DOHH2 (cell line): ENCODE measurements around the gene ATXN3L.
A peak's percentile ranks its signal among the peaks of the same experiment; 100 is the strongest.

ENCODE experiments used
- H3F3A ChIP-seq: fragments of 200-600 bp; sonication (generic), shearing (Covaris generic); 2 replicates; pipeline ENCODE4 v1.6.0; 2016; ENCODE audit warnings: antibody characterized with exemption, mild to moderate bottlenecking; ENCODE audit not compliant: control insufficient read depth, insufficient read depth
- H3K27ac ChIP-seq: fragments of 200-600 bp; sonication (generic); 2 replicates; pipeline ENCODE4 v1.5.1; 2014; ENCODE audit warnings: low read depth, mild to moderate bottlenecking, low read length, moderate library complexity
- H3K27me3 ChIP-seq: fragments of 200-600 bp; sonication (generic); 2 replicates; pipeline ENCODE4 v1.6.1; 2014; ENCODE audit warnings: mild to moderate bottlenecking, low read length, mixed read lengths; ENCODE audit not compliant: control insufficient read depth
- H3K36me3 ChIP-seq: fragments of 200-600 bp; sonication (generic); 2 replicates; pipeline ENCODE4 v1.6.1; 2014; ENCODE audit warnings: mild to moderate bottlenecking, low read length, moderate library complexity, mixed read lengths; ENCODE audit not compliant: control insufficient read depth
- H3K4me1 ChIP-seq: fragments of 200-600 bp; sonication (generic); 2 replicates; pipeline ENCODE4 v1.6.1; 2014; ENCODE audit warnings: mild to moderate bottlenecking, low read length, mixed read lengths; ENCODE audit not compliant: control insufficient read depth
- H3K4me2 ChIP-seq: fragments of 200-600 bp; sonication (generic); 2 replicates; pipeline ENCODE4 v1.6.0; 2014; ENCODE audit warnings: mild to moderate bottlenecking, low read length, moderate library complexity
- H3K4me3 ChIP-seq: fragments of 200-600 bp; sonication (generic); 2 replicates; pipeline ENCODE4 v1.5.1; 2014; ENCODE audit warnings: mild to moderate bottlenecking, low read length, mixed read lengths
- H3K79me2 ChIP-seq: fragments of 200-600 bp; sonication (generic); 2 replicates; pipeline ENCODE4 v1.6.1; 2014; ENCODE audit warnings: mild to moderate bottlenecking, low read length, mixed read lengths; ENCODE audit not compliant: control insufficient read depth
- H3K9me2 ChIP-seq: fragments of 200-600 bp; sonication (generic); replicated peaks from 2 replicates; pipeline ENCODE4 v1.6.1; 2014; ENCODE audit warnings: mild to moderate bottlenecking, low read length, mixed read lengths; ENCODE audit not compliant: control insufficient read depth
- H3K9me3 ChIP-seq: fragments of 200-600 bp; sonication (generic); 2 replicates; pipeline ENCODE4 v1.6.1; 2014; ENCODE audit warnings: antibody characterized with exemption, low read length, mixed read lengths; ENCODE audit not compliant: control insufficient read depth, insufficient read depth
- H4K20me1 ChIP-seq: fragments of 200-600 bp; sonication (generic); 2 replicates; pipeline ENCODE4 v1.6.0; 2014; ENCODE audit warnings: low read depth, mild to moderate bottlenecking, antibody characterized with exemption, low read length, moderate library complexity; ENCODE audit not compliant: control insufficient read depth, insufficient read depth
- EZH2phosphoT487 ChIP-seq: fragments of 200-600 bp; sonication (generic); IDR thresholded peaks from 2 replicates; pipeline ENCODE4 v1.6.1; 2017; ENCODE audit warnings: borderline replicate concordance, mild to moderate bottlenecking, antibody characterized with exemption, low read length, moderate library complexity, mixed read lengths
- TF ChIP-seq, protein P1 (sequence below): fragments of 200-600 bp; sonication (generic); IDR thresholded peaks from one replicate; pipeline ENCODE4 v1.5.1; 2014; ENCODE audit warnings: antibody characterized with exemption, mild to moderate bottlenecking, low read depth, low read length; ENCODE audit not compliant: poor library complexity, severe bottlenecking

ATXN3L gene

DNA sequence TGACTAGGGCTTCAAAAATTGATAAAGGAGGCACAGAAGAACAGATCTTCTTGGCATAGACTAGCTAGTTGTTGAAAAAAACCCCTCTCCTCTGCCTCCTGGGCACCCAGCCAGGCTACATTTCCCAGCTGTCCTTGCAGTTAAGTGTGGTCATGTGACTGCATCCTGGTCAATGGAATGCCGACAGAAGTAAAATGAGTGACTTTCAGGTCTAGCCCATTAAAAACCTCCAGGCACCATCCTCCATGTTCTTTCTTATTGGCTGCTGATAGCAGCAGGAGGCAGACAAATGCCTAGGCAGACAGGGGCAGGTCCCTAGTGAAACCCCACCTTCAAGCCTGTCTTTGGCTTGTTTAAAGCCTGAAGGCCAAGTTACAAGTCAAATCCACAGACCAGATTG, 35.3 kb downstream of the ATXN3L start:
- Histone ChIP-seq H3K4me3 (no peak overlapping the region), H3K9me2 (no peaks in the 10 kb centered on the region), H4K20me1 (no peaks in the 10 kb centered on the region), H3K9me3 (peaks cover 9% of the 10 kb centered on the region), H3K4me1 (peaks cover 12% of the 10 kb centered on the region), H3K27ac (no peak overlapping the region), H3K36me3 (no peaks in the 10 kb centered on the region), H3F3A (no peaks in the 10 kb centered on the region), H3K4me2 (no peak overlapping the region), H3K79me2 (no peaks in the 10 kb centered on the region), H3K27me3 (no peaks in the 10 kb centered on the region)
- TF ChIP-seq, protein P1, sequence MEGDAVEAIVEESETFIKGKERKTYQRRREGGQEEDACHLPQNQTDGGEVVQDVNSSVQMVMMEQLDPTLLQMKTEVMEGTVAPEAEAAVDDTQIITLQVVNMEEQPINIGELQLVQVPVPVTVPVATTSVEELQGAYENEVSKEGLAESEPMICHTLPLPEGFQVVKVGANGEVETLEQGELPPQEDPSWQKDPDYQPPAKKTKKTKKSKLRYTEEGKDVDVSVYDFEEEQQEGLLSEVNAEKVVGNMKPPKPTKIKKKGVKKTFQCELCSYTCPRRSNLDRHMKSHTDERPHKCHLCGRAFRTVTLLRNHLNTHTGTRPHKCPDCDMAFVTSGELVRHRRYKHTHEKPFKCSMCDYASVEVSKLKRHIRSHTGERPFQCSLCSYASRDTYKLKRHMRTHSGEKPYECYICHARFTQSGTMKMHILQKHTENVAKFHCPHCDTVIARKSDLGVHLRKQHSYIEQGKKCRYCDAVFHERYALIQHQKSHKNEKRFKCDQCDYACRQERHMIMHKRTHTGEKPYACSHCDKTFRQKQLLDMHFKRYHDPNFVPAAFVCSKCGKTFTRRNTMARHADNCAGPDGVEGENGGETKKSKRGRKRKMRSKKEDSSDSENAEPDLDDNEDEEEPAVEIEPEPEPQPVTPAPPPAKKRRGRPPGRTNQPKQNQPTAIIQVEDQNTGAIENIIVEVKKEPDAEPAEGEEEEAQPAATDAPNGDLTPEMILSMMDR, result no peak

DNA sequence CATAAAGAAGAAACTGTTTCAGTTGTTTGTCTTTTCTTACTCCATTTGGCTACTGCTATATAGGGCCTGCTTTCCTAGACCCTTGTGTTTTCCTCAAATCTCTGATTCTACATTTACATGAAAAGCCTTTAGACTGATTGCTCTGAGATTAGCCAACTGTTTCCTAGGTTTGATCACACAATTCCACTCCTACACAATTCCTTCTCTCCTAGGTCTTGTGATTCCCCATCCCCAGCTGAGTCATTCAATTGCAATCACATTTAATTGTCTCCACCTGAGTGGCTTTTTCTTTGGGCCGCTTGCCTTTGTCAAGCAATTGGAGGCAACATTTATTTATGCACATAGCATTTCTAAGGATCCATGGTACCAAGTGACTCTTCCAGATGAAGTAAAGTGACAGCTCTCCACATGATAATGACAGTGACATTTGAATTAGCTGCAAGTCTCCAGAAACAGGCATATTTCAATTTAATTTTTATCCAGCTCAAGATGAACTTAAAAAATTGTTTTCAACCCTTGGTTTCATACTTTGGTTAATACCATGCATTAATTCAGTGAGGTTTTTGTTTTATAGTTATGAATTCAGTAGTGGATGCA, 35.8 kb downstream of the ATXN3L start:
- H3K9me3 ChIP-seq, result peaks cover 9% of the 10 kb centered on the region
- H3F3A ChIP-seq, result no peaks in the 10 kb centered on the region
- H3K9me2 ChIP-seq, result no peaks in the 10 kb centered on the region
- peaks cover 12% of the 10 kb centered on the region for H3K4me1 ChIP-seq
- TF ChIP-seq, protein P1, result no peak
- H4K20me1 ChIP-seq, result no peaks in the 10 kb centered on the region
- no peak overlapping the region for H3K4me2 ChIP-seq
- no peaks in the 10 kb centered on the region for H3K27me3 ChIP-seq
- no peaks in the 10 kb centered on the region for H3K36me3 ChIP-seq
- H3K27ac ChIP-seq, result no peak overlapping the region
- H3K79me2 ChIP-seq, result no peaks in the 10 kb centered on the region
- no peak overlapping the region for H3K4me3 ChIP-seq

DNA sequence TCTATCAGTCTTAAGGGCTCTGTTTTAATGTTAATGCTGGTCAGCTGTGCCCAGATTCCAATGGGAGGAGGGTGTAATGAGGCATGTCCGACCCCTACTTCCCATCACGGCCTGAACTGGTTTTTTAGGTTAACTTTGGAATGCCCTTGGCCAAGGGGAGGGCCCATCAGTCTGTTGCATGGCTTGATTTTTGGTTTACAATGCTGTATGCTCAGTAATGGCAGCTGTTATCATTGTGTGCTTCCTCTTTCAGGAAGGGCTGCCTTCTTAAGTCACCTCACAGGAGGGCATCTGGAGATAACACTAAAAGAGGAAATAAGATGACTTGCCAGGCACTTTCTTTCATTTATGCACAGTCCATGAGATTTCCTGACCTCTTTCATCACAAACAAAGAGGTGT, 36.3 kb downstream of the ATXN3L start:
- 0 out of 2 replicates have a peak overlapping the region, but pooled peaks have one; percentile 21 for H3K27ac ChIP-seq
- no peaks in the 10 kb centered on the region for H3K79me2 ChIP-seq

More for the DNA sequence above, 36.3 kb downstream of the ATXN3L start:
- no peaks in the 10 kb centered on the region for H3F3A ChIP-seq
- H3K36me3 ChIP-seq, result no peaks in the 10 kb centered on the region
- H3K9me3 ChIP-seq, result peaks cover 9% of the 10 kb centered on the region
- H4K20me1 ChIP-seq, result no peaks in the 10 kb centered on the region
- TF ChIP-seq EZH2phosphoT487, result no peak
- TF ChIP-seq, protein P1, result no peak
- H3K4me1 ChIP-seq, result peaks cover 12% of the 10 kb centered on the region
- no peaks in the 10 kb centered on the region for H3K9me2 ChIP-seq
- 0 out of 2 replicates have a peak overlapping the region, but pooled peaks have one; percentile 8 for H3K4me2 ChIP-seq
- H3K4me3 ChIP-seq, result no peak overlapping the region
- no peaks in the 10 kb centered on the region for H3K27me3 ChIP-seq
